ENCODE measurements around the gene CACNA2D4.

Gene CACNA2D4

DNA sequence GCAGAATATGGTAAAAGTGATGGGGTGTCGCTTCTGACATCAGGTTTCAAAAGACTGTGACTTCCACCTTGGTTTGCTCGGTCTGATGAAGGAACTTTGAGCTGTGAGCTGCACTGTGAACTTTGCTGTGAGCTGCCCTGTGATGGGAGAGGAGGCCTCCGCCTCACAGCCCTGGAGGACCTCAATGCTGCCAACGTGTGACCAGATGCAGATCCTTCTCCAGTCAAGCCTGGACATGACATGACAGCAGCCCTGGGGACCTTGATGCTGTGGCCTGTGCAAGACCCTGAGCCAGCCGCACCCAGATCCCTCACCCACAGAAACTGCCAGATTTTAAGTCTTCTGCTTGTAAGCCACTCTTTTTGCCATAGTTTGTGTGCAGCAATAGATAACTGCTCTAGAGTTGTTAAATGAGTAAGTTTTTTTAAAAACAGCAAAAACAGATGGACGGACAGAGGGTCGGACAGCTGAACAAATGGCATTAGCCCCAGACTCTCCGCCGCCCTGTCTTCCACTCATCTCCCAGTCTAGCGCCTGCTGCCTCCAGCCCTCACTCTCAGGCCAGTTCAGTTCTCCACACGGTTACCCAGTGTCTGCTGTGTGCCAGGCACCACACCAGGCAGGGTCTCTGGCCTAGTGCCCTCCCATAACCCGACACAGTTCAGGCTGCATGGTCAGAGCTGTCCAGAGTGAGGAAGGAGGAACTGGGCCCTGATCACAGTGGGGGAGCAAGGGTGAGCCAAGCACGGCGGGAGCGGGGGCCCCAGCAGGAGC, 111.2 kb downstream of the CACNA2D4 start:
- DNase-seq (ENCODE audit: low read depth), result no peak
- H3K4me3 ChIP-seq (ENCODE audit: low read depth, low read length), result no peak overlapping the region
- TF ChIP-seq, protein P1, sequence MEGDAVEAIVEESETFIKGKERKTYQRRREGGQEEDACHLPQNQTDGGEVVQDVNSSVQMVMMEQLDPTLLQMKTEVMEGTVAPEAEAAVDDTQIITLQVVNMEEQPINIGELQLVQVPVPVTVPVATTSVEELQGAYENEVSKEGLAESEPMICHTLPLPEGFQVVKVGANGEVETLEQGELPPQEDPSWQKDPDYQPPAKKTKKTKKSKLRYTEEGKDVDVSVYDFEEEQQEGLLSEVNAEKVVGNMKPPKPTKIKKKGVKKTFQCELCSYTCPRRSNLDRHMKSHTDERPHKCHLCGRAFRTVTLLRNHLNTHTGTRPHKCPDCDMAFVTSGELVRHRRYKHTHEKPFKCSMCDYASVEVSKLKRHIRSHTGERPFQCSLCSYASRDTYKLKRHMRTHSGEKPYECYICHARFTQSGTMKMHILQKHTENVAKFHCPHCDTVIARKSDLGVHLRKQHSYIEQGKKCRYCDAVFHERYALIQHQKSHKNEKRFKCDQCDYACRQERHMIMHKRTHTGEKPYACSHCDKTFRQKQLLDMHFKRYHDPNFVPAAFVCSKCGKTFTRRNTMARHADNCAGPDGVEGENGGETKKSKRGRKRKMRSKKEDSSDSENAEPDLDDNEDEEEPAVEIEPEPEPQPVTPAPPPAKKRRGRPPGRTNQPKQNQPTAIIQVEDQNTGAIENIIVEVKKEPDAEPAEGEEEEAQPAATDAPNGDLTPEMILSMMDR (IDR thresholded peaks at IDR 0.05; ENCODE audit: control insufficient read depth, extremely low read depth, insufficient read depth), result no peak

DNA sequence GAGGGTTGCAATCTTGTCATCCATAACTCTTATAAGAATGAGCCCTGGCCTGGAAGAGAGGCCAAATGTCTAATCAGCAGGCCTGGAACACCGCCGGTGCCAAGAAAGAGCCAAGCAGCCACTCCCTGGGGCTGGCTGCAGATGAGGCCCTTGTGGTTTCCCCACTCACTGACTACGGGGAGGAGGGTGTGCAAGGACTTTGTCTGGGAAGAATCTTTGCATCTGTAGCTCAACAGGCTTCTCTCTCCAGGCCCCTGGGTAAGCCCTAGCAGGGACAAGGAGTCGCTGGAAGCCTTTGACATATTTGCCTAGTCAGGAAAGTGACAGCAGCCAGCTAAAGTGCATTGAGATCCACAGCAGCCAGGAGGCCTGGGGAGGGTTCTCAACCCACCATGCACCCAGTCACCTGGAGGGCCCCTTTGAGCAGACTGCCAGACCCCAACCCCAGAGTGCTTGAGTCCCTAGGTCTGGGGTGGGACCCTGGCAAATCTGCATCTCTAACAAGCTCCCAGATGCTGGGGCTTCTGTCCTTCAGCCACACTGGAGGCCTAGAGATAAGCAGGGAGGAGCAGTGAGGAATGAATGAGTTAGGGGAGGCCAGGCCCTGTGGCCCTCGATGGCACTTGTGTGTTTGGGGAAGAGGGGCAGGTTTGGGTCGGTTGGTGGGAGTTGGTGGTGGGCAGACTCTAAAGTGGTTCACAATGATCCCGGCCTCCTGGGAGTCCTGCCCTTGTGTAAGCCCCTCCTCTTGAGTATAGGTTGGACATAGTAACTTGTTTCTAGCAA, 112.0 kb downstream of the CACNA2D4 start:
- TF ChIP-seq, protein P1 (IDR thresholded peaks at IDR 0.05; ENCODE audit: control insufficient read depth, extremely low read depth, insufficient read depth), result no peak
- no peak overlapping the region for H3K4me3 ChIP-seq (ENCODE audit: low read depth, low read length)
- no peak for DNase-seq (ENCODE audit: low read depth)

DNA sequence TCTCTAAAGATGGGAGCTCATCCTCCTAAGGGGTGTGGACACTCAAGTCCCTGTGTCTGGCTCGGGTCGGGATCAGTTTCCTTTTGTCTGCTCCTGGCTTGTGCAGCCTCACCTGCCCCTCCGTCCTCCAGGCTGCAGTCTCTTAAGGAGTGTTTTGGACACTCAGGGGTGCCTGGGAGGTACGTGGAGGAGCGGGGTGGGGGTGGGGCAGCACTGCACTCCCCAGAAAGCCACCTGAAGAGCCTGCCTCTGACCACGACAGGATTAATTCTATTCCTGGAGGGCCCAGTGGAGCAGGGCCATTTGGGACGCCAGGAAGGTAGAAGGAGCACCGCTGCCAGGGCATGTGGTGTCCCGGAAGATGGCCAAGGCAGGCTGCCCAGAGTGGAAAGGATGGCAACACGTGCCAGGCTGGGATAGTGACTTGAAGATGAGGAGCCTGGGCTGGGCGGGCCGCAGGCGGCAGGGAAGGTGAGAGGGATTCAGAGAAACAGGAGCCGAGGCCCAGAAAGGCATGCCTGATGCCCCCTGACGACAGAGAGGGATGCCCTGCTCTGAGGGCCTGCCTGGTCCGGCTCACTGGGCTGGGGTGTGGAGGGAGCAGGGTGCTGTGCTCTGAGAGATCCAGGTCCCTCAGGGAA, 112.9 kb downstream of the CACNA2D4 start:
- H3K4me3 ChIP-seq (ENCODE audit: low read depth, low read length), result no peak overlapping the region
- no peak for DNase-seq (ENCODE audit: low read depth)
- TF ChIP-seq, protein P1 (IDR thresholded peaks at IDR 0.05; ENCODE audit: control insufficient read depth, extremely low read depth, insufficient read depth), result no peak

DNA sequence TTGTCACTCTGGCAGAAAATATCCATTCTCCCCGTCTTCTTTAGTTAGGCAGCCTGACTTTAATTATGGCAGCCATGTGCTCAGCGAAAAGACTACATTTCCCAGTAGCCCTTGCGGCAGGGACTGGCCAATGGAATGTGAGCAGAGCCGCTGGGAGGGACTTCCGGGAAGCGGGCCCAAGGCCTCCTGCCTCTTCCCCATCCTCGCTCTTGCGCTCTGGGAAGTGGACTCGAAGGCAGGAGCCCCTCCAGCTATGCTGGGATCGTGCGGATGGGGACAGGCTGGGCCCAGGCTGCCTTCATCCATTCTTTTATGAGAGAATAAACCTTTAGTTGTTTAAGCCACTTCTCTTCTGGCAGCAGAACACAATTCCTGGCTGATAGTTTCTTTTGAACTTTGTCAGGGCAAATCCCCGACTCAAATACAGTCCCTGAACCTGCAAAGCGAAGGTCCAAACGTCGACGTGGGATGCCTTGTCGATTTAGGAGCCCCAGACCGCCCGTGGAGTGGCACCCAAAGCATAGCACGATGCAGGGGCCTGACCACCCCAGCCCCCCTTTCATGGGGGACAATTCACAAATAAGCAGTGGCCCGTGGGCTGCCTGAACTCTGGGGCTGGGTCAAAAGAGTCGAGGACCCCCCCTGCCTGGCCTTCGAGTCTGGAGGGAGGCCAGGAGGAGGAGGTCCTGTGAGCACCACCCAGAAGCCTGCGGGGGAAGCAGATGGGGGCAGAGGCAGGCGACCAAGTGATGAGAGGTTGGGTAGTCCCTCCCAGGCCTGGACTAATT, 113.7 kb downstream of the CACNA2D4 start:
- DNase-seq (ENCODE audit: low read depth), result peak; percentile 68
- no peak overlapping the region for H3K4me3 ChIP-seq (ENCODE audit: low read depth, low read length)
- TF ChIP-seq, protein P1 (IDR thresholded peaks at IDR 0.05; ENCODE audit: control insufficient read depth, extremely low read depth, insufficient read depth), result no peak

DNA sequence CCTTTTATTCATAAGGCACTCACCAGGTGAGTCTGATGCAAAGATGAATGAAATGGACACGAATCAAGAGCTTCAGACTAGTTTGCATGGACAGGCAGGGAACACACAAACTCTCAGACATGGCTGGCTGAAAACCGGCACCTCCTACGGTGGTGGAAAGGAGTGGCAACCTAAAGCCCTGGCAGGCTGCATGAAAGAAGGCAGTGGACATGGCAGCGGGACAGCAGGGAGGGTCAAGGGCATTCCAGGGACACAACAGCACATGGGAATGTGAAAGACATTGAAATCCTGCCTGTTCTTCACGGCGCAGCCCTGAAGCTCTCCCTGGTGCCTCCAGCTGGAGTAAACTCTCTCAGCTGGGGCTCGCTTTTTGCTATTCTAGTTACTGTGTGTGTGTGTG, 114.7 kb downstream of the CACNA2D4 start:
- no peak for DNase-seq (ENCODE audit: low read depth)
- TF ChIP-seq, protein P1 (IDR thresholded peaks at IDR 0.05; ENCODE audit: control insufficient read depth, extremely low read depth, insufficient read depth), result no peak

DNA sequence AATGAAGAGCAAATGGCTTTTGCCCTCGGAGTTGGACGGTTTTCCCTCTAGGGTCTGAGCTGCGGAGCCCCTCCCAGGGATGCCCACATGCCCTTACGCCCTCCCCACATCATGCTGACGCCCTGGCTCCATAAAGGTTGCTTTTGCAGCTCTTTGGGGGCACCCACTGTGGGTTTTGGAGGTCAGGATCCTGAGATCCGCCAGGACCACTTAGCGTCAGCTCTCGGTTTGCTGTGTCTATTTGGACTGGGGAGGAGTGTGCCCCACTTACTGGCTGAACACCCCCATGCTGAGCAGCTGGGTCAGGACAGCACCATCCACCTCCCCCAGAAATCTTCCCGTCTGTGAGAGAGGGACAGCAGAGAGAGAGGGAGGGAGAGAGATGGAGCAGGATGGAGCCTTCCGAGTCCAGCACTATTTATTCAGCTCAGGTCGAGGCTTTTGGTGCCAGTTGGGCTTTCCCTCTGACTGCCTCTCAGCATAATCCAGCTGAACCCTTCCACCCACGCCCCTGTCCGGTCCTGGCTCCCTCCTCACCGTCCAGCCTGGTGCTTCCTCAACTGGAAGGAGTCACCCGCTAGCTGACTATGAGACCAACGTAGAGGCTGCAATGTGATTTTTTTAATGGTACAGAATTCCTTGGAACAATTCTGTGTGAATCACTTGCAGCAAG, 117.0 kb downstream of the CACNA2D4 start:
- TF ChIP-seq, protein P1 (IDR thresholded peaks at IDR 0.05; ENCODE audit: control insufficient read depth, extremely low read depth, insufficient read depth), result no peak
- no peak overlapping the region for H3K4me3 ChIP-seq (ENCODE audit: low read depth, low read length)
- no peak for DNase-seq (ENCODE audit: low read depth)

More for the DNA sequence above, 114.7 kb downstream of the CACNA2D4 start:
- H3K4me3 ChIP-seq (ENCODE audit: low read depth, low read length), result no peak overlapping the region

Data from LNCaP clone FGC (cell line).